Bone marrow (tissue), 2 donors: ENCODE measurements around the gene TMEM59L.

Experiments
- DNase-seq, 2 donors: peaks; one replicate each; lab custom pipeline; 2025; lab: John Stamatoyannopoulos, UW

TMEM59L gene

GRCh38 chr19:18637673-18638630 lies 25.3 kb downstream of the TMEM59L start:
- no peak for DNase-seq

- DNase-seq, result no peak
These were observed 27.1 kb downstream of the TMEM59L start for GRCh38 chr19:18639706-18640243.

- DNase-seq, result peak; percentile 6 to 77
These were observed 31.7 kb downstream of the TMEM59L start for GRCh38 chr19:18644196-18645034.

GRCh38 chr19:18645035-18645511 lies 32.4 kb downstream of the TMEM59L start:
- DNase-seq, result no peak

GRCh38 chr19:18646535-18647370 lies 34.1 kb downstream of the TMEM59L start:
- DNase-seq, result no peak

- no peak for DNase-seq
These were observed 34.7 kb downstream of the TMEM59L start for GRCh38 chr19:18647371-18647767.

GRCh38 chr19:18647807-18648206 lies 35.1 kb downstream of the TMEM59L start:
- no peak for DNase-seq

- DNase-seq, result no peak
These were observed 36.3 kb downstream of the TMEM59L start for GRCh38 chr19:18648973-18649315.

GRCh38 chr19:18649371-18650020 lies 36.8 kb downstream of the TMEM59L start:
- peak in 1 of 2 donors; percentile 13 for DNase-seq

GRCh38 chr19:18650021-18650390 lies 37.3 kb downstream of the TMEM59L start:
- no peak for DNase-seq

GRCh38 chr19:18650468-18651041 lies 37.9 kb downstream of the TMEM59L start:
- DNase-seq, result no peak

GRCh38 chr19:18651300-18651699 lies 38.6 kb downstream of the TMEM59L start:
- no peak for DNase-seq

GRCh38 chr19:18651733-18652132 lies 39.1 kb downstream of the TMEM59L start:
- no peak for DNase-seq

GRCh38 chr19:18653853-18654252 lies 41.2 kb downstream of the TMEM59L start:
- no peak for DNase-seq

- DNase-seq, result no peak
These were observed 41.8 kb downstream of the TMEM59L start for GRCh38 chr19:18654469-18654868.

- DNase-seq, result no peak
These were observed 42.6 kb downstream of the TMEM59L start for GRCh38 chr19:18655173-18655844.

GRCh38 chr19:18656337-18657086 lies 43.8 kb downstream of the TMEM59L start:
- DNase-seq, result no peak

- no peak for DNase-seq
These were observed 45.1 kb downstream of the TMEM59L start for GRCh38 chr19:18657590-18658365.
